Cerebellar cortex (tissue), 1 donor: ENCODE results near the gene CCDC91.
"Not testable (repeated sequence)": the region's sequence is repeated elsewhere in the genome, so short reads cannot be mapped to it uniquely, and the experiment has no call there.

Experiments used
- DNase-seq: peaks from one replicate; pipeline ENCODE4 v3.0.0-alpha.2; 2015; ENCODE audit warnings: low spot score

CCDC91 gene

GRCh38 chr12:28184375-28184774 is 5.9 kb upstream of the CCDC91 start:
- DNase-seq = no peak

DNA sequence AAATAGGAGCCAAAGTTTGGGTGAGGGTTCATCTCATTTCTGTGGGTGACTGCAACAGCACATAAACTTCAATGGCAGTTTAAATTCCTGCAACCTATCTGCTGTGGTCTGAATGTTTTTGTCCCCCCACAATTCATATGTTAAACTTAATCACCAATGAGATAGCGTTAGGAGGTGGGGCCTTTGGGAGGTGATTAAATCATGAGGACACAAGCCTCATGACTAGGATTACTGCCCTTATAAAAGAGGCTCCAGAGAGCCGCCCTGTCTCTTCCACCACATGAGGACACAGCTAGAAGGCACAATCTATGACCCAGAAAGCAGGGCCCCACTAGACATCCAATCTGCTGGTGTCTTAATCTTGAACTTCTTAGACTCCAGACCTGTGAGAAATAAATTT is 3.8 kb upstream of the CCDC91 start:
- no peak for DNase-seq

DNA sequence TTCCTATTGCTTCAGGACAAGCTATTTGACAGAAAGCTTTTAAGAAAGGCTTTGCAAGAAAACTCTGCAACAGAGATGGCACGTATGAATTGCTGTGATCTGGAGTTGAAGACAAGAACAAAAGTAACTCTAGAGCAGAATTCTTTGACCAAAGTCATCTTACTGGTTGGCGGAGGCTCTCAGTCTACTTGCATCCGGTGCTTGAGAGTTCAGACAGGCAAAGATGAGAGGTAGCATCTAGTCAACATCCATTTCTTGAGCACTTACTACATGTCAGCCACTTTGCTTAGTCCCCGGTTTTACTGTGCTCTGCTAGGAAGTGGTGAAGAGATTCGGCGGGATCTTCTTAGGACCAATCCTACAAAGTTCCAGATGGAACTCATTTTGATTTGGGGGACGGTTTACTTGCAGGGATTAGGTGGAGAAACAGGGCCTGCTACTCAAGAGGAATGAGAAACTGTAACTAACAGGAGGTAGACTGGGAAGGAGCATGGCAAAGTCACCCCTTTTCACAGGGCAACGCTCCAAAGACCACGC is 404 bp upstream of the CCDC91 start:
- DNase-seq = no peak

DNA sequence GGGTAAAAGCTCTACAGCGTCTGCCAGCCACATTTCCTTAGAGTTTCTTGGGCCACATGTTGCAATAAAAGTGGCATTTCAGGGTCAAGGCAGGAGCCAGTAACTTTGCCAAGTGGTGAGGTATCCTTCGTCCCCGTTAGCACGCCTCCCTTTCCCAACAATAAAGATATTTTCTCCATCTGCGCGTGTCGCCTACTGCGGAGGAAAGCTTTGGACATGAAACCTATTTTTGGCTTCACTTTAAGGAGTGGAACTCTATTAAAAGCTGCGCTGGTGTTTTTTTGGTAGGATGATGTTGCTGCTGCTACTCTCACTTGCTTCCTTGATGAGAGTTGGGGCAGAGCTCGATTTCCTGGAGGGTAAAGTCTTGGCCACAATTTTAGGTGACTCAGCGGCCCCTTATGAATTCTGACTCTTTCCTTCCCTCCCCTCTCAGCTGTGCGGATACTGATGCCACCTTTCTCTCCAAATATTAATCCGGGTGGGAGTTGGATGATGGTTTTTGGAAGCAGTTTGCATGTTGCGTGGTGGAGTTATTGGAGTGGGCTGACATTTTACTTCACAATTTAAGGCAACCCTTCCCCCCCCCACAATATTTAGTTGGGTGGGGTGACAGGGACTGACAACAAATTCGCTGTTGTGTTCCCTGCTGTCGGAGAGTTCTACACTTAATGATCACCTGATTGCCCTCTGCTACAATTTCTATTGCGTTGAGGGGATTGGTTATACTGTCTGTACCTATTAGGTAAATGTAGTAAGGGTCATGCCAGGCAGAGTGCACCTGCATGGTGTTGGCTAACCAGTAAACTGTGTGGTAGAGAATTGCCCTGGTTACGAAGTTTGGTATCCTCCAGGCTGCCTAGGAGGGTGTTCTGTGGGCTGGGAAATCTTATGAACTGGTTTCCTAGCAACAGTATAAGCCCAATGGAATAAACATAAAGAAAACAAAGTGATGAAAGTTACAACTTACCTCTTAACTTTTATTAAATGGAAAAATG is 1.1 kb downstream of the CCDC91 start:
- DNase-seq = no peak

GRCh38 chr12:28192125-28192524 is 1.9 kb downstream of the CCDC91 start:
- DNase-seq = no peak

DNA sequence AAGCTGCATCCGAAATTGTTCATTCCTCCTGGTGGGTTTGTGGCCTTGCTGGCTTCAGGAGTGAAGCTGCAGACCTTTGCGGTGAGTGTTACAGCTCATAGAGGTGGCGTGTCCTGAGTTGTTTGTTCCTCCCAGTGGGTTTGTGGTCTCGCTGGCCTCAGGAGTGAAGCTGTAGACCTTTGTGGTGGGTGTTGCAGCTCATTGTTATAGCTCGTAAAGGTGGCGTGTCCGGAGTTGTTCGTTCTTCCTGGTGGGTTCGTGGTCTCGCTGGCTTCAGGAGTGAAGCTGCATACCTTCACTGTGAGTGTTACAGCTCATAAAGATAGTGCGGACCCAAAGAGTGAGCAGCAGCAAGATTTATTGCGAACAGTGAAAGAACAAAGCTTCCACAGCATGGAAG is 4.4 kb downstream of the CCDC91 start:
- DNase-seq = not testable (repeated sequence)

DNA sequence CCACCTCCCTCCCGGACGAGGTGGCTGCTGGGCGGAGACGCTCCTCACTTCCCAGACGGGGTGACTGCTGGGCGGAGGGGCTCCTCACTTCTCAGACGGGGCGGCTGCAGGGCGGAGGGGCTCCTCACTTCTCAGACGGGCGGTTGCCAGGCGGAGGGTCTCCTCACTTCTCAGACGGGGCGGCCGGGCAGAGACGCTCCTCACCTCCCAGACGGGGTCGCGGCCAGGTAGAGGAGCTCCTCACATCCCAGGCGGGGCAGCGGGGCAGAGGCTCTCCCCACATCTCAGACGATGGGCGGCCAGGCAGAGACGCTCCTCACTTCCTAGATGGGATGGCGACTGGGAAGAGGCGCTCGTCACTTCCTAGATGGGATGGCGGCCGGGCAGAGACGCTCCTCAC is 10.9 kb downstream of the CCDC91 start:
- DNase-seq = not testable (repeated sequence)

GRCh38 chr12:28202374-28203130 is 12.3 kb downstream of the CCDC91 start:
- no peak for DNase-seq

GRCh38 chr12:28209782-28210181 is 19.5 kb downstream of the CCDC91 start:
- no peak for DNase-seq

- no peak for DNase-seq
These were observed 21.9 kb downstream of the CCDC91 start for GRCh38 chr12:28212182-28212581.

GRCh38 chr12:28215021-28215420 is 24.8 kb downstream of the CCDC91 start:
- no peak for DNase-seq

- no peak for DNase-seq
These were observed 25.8 kb downstream of the CCDC91 start for GRCh38 chr12:28216016-28216415.

DNA sequence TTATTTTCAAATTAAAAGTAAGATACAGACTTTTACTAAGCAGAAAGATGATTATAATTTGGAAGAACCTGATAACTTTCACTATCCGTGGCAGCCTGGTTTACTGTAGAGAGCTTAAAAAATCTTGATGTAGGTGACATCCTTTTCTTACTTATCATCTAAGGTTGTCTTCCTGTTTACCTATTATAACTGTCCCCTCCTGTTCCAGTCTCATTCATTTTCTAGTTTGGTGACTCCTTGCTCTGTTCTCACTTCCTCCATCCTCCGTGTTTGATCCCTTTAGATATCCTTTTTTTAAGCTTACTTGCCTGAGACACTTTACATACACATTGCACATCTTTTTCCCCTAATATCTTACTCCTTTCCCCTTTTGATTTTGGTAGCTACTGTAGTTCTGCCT is 27.5 kb downstream of the CCDC91 start:
- DNase-seq = no peak

DNA sequence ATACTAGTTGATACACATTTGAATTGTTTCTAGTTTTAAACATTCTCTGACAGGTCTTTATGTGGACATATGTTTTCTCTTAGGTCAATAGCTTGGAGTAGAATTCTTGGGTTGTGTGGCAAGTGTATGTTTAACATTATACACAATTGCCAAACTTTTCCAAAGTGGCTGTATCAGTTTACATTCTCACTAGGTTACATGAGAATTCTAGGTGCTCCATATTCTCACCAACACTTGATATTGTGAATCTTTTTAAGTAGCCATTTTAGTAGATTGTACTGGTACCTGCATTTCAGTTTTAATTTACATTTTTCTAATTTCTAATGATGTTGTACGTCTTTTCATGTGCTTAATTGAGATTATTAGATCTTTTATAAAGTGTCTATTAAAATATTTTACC is 28.6 kb downstream of the CCDC91 start:
- no peak for DNase-seq

DNA sequence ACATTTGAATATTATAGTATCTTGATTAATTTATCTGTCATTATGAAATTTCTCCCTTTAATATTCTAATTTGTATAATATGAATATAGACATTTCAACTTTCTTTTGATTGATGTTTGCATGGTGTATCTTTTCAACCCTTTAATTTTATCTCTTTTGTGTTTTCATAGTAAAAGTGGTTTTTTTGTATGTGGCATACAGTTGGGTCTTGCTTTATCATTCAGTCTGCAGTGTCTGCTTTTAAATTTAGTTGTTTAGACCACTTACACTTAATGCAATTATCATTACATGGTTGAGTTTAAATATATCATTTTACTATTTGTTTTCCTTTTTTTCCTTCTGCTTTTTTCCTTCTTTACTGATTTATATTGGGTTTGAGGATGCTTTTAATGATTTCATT is 29.6 kb downstream of the CCDC91 start:
- DNase-seq = no peak

DNA sequence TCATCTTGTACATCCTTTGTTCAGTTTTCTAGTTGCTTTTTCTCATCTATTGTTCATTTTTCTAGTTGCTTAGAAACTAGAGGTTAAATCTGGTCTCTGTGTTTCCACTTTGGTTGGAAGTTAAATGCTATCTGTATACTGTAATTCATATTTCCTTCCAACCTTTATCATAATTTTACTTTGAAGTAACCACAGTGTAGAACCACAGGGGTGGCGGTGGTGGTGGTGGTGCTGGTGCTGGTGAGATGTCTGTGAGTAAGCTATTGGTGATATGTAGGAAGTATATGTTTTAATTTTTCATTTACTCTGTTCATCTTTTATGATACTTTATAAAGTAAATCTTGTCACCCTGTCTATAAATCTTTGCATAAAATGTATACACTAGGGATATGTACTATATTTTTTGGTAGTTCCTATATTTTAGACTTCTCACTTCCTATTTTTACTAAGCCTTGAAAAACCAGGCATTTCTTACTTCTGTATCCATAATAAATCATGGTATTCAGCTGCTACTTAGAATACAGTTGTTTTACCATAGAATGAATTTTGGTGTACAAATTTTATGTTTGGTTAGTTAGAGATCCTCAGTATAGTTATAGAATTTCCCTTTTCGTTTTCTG is 31.9 kb downstream of the CCDC91 start:
- DNase-seq = no peak

DNA sequence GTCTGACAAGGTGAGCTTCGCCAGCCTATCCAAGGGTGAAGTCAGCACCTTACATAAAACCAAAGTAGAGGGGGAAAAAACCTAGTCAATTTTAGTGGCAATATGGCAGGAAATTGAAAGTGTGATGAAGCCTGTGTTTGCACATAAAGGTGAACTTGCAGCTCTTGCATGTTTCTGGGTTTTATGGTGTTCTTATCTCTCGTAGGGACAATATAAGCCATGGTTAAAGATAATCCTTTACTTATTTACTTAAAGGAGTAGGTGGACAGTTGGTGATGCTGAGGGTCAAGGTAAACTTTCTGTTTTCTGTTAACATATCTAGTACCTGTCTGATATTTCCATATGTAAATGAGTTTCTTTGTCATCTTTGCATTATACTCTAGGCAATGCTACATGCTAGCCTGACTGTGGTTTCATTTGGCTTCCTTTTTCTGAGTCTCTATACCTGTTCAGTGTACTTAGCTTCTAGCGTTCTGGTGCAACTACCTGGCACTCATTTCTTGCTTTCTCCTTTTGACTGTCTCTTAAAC is 32.8 kb downstream of the CCDC91 start:
- DNase-seq = no peak

DNA sequence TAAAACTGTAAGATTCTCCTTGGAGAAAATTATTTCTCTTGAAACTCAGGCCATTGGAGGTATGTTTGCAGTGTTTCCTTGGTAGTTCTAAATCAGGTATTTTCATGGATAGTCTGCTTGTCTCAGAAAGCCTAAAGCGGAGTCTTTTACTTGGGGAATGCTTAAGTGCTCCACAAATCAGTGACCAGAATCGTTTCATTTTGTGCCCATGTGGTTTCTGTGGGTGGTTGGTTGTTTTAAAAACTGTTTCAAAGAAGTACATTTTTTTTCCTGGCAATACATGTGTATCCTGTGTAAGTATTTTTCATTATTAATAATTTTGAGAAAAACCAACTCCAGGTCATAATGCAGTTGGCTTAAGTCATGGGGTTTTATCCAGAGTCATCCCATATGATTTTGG is 33.6 kb downstream of the CCDC91 start:
- DNase-seq = no peak

DNA sequence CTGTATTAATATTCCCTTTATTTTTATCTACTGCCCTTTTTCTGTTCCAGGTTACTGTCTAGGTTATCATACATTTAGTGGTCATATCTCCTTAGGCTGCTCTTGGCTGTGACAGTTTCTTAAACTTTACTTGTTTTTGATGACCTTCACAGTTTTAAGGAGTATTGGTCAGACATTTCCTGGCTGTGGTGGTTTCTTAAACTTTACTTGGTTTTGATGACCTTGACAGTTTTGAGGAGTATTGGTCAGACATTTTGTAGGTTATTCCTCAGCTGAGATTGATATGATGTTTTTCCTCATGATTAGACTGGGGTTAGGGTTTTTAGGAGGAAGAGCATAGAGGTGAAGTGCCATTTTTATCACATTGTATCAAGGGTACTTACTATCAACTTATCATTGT is 36.4 kb downstream of the CCDC91 start:
- no peak for DNase-seq

DNA sequence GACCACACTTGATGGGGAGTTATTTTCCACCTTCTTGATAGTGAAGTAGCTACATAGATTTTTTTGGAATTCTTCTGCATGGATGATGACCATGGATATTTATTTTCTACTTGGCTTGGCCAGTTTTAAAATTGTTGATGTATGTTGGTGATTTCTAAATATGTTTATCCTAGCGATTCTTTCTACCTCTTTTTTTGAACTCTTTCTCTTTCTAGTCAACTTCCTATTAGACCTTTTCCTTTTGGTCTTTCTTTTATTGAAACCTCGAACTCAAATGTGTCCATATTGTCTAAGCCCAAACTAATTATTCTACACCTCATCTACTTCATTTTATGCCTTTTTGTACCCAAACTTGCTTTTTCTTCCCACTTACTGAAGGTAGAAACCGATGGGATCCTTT is 37.0 kb downstream of the CCDC91 start:
- DNase-seq = no peak

- no peak for DNase-seq
These were observed 41.0 kb downstream of the CCDC91 start for GRCh38 chr12:28231248-28231647.
